Caco-2 (cell line): ENCODE data around the gene SLC12A3. TPM values are rescaled to one million over a fixed set of nuclear protein-coding genes. Genes with fewer than 3 reads are reported as not detected.

Source experiments
- BruUV-seq: library from RNA; stranded (reverse); fragments of 400-500 nt; replicated peaks from 2 replicates; lab custom pipeline; 2021; lab: Mats Ljungman, UMichigan
- CTCF ChIA-PET: fragments of 300-600 bp; sonication (Branson Sonifier 250); formaldehyde crosslinking; loops from one replicate; lab custom pipeline; 2022; ENCODE audit warnings: antibody characterized with exemption; lab: Charles Lee
- POLR2A ChIA-PET: fragments of 300-600 bp; sonication (Branson Sonifier 250); formaldehyde crosslinking; loops from one replicate; lab custom pipeline; 2022; ENCODE audit warnings: antibody characterized with exemption; lab: Charles Lee
- DNase-seq, 2 experiments: peaks; one replicate each; pipeline versions ENCODE4 v3.0.0 to v3.0.0-alpha.2; 2020 to 2022
- H3K27me3 ChIP-seq: replicated peaks from 2 replicates; pipeline ENCODE4 v1.6.0; 2011; ENCODE audit warnings: low read length; ENCODE audit not compliant: control insufficient read depth, insufficient read depth
- H3K36me3 ChIP-seq: 2 replicates; pipeline ENCODE4 v1.5.1; 2011; ENCODE audit warnings: low read length; ENCODE audit not compliant: control insufficient read depth, insufficient read depth
- H3K4me1 ChIP-seq: fragments of 250-450 bp; sonication (Bioruptor Pico); 2 replicates; pipeline ENCODE4 v1.5.1; 2020; ENCODE audit warnings: mild to moderate bottlenecking
- H3K4me3 ChIP-seq: 2 replicates; pipeline ENCODE4 v1.5.1; 2011; ENCODE audit warnings: low read depth, mild to moderate bottlenecking, control low read depth, low read length
- H3K9me3 ChIP-seq: fragments of 250-450 bp; sonication (Bioruptor Pico); 2 replicates; pipeline ENCODE4 v1.5.1; 2020; ENCODE audit warnings: mild to moderate bottlenecking, moderate library complexity
- H3K27ac Mint-ChIP-seq: one replicate; pipeline ENCODE4 v1.8.0; 2022; ENCODE audit warnings: mixed read lengths; ENCODE audit not compliant: unreplicated experiment
- H3K27me3 Mint-ChIP-seq: one replicate; pipeline ENCODE4 v1.8.0; 2022; ENCODE audit warnings: mixed read lengths; ENCODE audit not compliant: insufficient read depth, unreplicated experiment
- H3K36me3 Mint-ChIP-seq: one replicate; pipeline ENCODE4 v1.8.0; 2022; ENCODE audit warnings: mild to moderate bottlenecking, mixed read lengths; ENCODE audit not compliant: insufficient read depth, unreplicated experiment
- H3K4me1 Mint-ChIP-seq: one replicate; pipeline ENCODE4 v1.8.0; 2022; ENCODE audit warnings: low read depth, mixed read lengths; ENCODE audit not compliant: unreplicated experiment
- H3K4me3 Mint-ChIP-seq: one replicate; pipeline ENCODE4 v1.8.0; 2022; ENCODE audit warnings: mild to moderate bottlenecking, moderate library complexity, mixed read lengths; ENCODE audit not compliant: unreplicated experiment
- H3K9me3 Mint-ChIP-seq: one replicate; pipeline ENCODE4 v1.8.0; 2022; ENCODE audit warnings: mixed read lengths; ENCODE audit not compliant: unreplicated experiment
- intact Hi-C: fragments of 100-400 bp; cut with micrococcal nuclease; formaldehyde crosslinking; loops from one replicate; pipeline ENCODE4 v1.10.0; 2022; ENCODE audit not compliant: unreplicated experiment
- total RNA-seq: library from RNA; stranded (reverse); gene quantifications from 2 replicates; pipeline ENCODE4 v1.2.3, GENCODE V29; 2022
- TF ChIP-seq, protein P1 (sequence below), 2 experiments: fragments of 200-600 bp in 1 of 2; IDR thresholded peaks; 1 replicate in 1 of 2; 2 replicates in 1 of 2; pipeline versions ENCODE4 v1.5.1 to v1.8.0; 2011 to 2022; ENCODE audit warnings: antibody characterized with exemption in 1 of 2, control low read depth in 1 of 2, inconsistent platforms in 1 of 2, low read depth in 1 of 2, low read length in 1 of 2, mild to moderate bottlenecking in 1 of 2, moderate library complexity in 1 of 2; ENCODE audit not compliant: insufficient read depth in 1 of 2, severe bottlenecking in 1 of 2, unreplicated experiment in 1 of 2

SLC12A3 gene
- total RNA-seq, 1 experiment from 2014 or later, result 0.73 TPM

DNA sequence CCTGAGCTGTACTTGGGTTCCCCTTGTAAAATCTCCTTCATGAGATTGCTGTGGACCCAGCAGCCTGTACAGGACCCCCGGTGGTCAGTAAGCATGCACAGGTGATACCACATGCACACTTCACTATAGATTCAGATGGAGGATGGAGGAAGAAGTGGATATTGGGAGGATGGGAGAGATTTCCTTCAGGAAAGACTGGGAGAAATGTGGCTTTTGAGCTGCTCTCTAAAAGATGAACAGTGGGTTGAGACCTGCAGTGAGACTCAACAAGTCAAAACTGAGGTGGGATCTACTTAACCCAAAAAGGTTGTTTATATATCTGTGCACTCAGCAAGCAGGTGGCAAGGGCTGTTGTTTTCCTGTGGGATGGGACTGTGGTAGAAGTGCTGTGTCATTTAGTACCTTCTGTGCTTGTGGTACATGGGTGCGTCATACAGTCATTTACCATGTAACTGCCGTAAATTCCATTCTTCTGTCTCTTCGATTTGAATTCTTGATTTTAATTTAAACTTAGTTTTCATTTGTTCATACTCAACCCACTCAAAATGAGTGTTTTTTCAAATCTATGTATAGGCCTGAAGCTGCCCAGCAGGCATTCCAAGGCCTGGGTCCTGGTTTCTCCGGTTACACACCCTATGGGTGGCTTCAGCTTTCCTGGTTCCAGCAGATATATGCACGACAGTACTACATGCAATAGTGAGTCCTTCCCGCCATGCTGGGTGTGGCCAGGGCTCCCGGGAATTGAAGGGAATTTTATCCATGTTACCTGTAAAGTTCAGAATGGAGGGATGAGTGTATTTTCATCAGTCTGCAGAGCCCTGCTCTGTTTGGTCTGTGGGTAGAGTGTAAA lies 73.9 kb downstream of the SLC12A3 start:
- POLR2A ChIA-PET, result interaction anchor here (0.6 to 1.1 kb wide), 2 partner anchors 50 to 67 kb away, joined by 3 to 5 read pairs; partner anchors contain the start of gene NLRC5
- DNase-seq, result no peak
- Mint-ChIP-seq H3K4me3 (no peak overlapping the region), H3K9me3 (no peaks in the 10 kb centered on the region), H3K27ac (peak overlapping the region; percentile 43), H3K36me3 (peaks cover 100% of the 10 kb centered on the region), H3K27me3 (no peaks in the 10 kb centered on the region), H3K4me1 (peaks cover 23% of the 10 kb centered on the region)
- intact Hi-C loops, result no loop called here
- no TSS peak for BruUV-seq
- TF ChIP-seq, protein P1, sequence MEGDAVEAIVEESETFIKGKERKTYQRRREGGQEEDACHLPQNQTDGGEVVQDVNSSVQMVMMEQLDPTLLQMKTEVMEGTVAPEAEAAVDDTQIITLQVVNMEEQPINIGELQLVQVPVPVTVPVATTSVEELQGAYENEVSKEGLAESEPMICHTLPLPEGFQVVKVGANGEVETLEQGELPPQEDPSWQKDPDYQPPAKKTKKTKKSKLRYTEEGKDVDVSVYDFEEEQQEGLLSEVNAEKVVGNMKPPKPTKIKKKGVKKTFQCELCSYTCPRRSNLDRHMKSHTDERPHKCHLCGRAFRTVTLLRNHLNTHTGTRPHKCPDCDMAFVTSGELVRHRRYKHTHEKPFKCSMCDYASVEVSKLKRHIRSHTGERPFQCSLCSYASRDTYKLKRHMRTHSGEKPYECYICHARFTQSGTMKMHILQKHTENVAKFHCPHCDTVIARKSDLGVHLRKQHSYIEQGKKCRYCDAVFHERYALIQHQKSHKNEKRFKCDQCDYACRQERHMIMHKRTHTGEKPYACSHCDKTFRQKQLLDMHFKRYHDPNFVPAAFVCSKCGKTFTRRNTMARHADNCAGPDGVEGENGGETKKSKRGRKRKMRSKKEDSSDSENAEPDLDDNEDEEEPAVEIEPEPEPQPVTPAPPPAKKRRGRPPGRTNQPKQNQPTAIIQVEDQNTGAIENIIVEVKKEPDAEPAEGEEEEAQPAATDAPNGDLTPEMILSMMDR (IDR thresholded peaks at IDR 0.05; ENCODE audit: insufficient read depth in 1 of 2, low read depth in 1 of 2, low read length in 1 of 2, severe bottlenecking in 1 of 2, unreplicated experiment in 1 of 2), result no peak
- peaks cover 9% of the 10 kb centered on the region for H3K4me1 ChIP-seq
- CTCF ChIA-PET, result no interaction called here
- no peaks in the 10 kb centered on the region for H3K9me3 ChIP-seq
- H3K36me3 ChIP-seq, result peaks cover 15% of the 10 kb centered on the region
- H3K4me3 ChIP-seq, result no peak overlapping the region
- H3K27me3 ChIP-seq, result no peaks in the 10 kb centered on the region

DNA sequence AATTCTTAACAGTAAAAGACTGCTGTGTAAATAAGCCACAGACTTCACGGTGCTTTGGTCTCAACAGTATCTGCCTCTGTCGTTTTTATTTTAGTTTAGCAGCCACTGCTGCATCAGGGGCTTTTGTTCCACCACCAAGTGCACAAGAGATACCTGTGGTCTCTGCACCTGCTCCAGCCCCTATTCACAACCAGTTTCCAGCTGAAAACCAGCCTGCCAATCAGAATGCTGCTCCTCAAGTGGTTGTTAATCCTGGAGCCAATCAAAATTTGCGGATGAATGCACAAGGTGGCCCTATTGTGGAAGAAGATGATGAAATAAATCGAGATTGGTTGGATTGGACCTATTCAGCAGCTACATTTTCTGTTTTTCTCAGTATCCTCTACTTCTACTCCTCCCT lies 74.8 kb downstream of the SLC12A3 start:
- Mint-ChIP-seq H3K27ac (no peak overlapping the region), H3K36me3 (peaks cover 100% of the 10 kb centered on the region), H3K4me1 (peaks cover 25% of the 10 kb centered on the region), H3K27me3 (no peaks in the 10 kb centered on the region), H3K9me3 (no peaks in the 10 kb centered on the region), H3K4me3 (no peak overlapping the region)
- BruUV-seq, result no TSS peak
- CTCF ChIA-PET, result no interaction called here
- H3K4me3 ChIP-seq, result no peak overlapping the region
- no peaks in the 10 kb centered on the region for H3K9me3 ChIP-seq
- POLR2A ChIA-PET, result no interaction called here
- TF ChIP-seq, protein P1 (IDR thresholded peaks at IDR 0.05; ENCODE audit: insufficient read depth in 1 of 2, low read depth in 1 of 2, low read length in 1 of 2, severe bottlenecking in 1 of 2, unreplicated experiment in 1 of 2), result no peak
- H3K27me3 ChIP-seq, result no peaks in the 10 kb centered on the region
- no peak for DNase-seq
- intact Hi-C loops, result no loop called here
- peaks cover 14% of the 10 kb centered on the region for H3K36me3 ChIP-seq
- peaks cover 4% of the 10 kb centered on the region; the same call in 1 of the 2 replicates for H3K4me1 ChIP-seq

DNA sequence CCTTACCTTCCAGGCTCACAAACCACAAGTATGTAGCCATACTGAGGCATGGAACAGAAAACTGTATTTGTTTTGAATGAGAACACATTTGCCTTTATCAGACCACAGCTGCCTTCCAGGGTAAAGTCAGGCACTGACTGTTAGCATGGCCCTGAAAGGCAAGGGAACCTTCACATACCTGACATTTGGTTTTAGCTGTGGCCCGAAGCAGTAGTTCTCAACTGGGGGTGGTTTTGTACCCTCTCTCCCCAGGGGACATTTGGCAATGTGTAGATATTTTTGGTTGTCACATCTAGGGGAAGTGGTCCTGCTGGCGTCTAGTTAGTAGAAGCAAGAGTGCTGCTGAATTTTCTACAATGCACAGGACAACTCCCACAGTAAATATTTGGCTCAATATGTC lies 76.1 kb downstream of the SLC12A3 start:
- Mint-ChIP-seq H3K9me3 (no peaks in the 10 kb centered on the region), H3K27ac (no peak overlapping the region), H3K27me3 (no peaks in the 10 kb centered on the region), H3K4me1 (peaks cover 18% of the 10 kb centered on the region), H3K36me3 (peaks cover 100% of the 10 kb centered on the region), H3K4me3 (no peak overlapping the region)
- TF ChIP-seq, protein P1 (IDR thresholded peaks at IDR 0.05; ENCODE audit: insufficient read depth in 1 of 2, low read depth in 1 of 2, low read length in 1 of 2, severe bottlenecking in 1 of 2, unreplicated experiment in 1 of 2), result no peak
- ChIA-PET CTCF (no interaction called here), POLR2A (no interaction called here)
- no TSS peak for BruUV-seq
- intact Hi-C loops, result no loop called here
- Histone ChIP-seq H3K9me3 (no peaks in the 10 kb centered on the region), H3K36me3 (peaks cover 14% of the 10 kb centered on the region), H3K27me3 (no peaks in the 10 kb centered on the region), H3K4me1 (peaks cover 4% of the 10 kb centered on the region; the same call in 1 of the 2 replicates), H3K4me3 (no peak overlapping the region)
- no peak for DNase-seq
